ENCODE measurements around the gene IL1RAPL1. TPM values are rescaled to one million over a fixed set of nuclear protein-coding genes. Genes with fewer than 3 reads are reported as not detected.

Gene IL1RAPL1
- total RNA-seq, 4 donors from 2014 or later = 8.2 to 10.9 (median 8.8) TPM

- Histone ChIP-seq H3K27me3 (no peaks in the 10 kb centered on the region), H3K4me3 (no peak overlapping the region), H3K9me3 (peaks cover 0 to under 1% (median 0%) of the 10 kb centered on the region in 4 donors), H3K36me3 (no peaks in the 10 kb centered on the region), H3K27ac (no peak overlapping the region), H3K4me1 (no peaks in the 10 kb centered on the region)
- WGBS, 2 donors = 67 to 80% methylated on average over 1 of the region's 1 CpG
- no peak for DNase-seq (ENCODE audit: low spot score in 2 of 2)
- TF ChIP-seq POLR2A (IDR thresholded peaks at IDR 0.05) (no peak), EP300 (IDR thresholded peaks at IDR 0.05) (no peak), CTCF (IDR thresholded peaks at IDR 0.05) (no peak)
Measured at GRCh38 chrX:29553542-29553941, 966.3 kb downstream of the IL1RAPL1 start.

- no peak overlapping the region for H3K27ac ChIP-seq
- 83 to 100% methylated on average over 1 of the region's 1 CpG for WGBS, 2 donors
- no peaks in the 10 kb centered on the region for H3K36me3 ChIP-seq
- no peak overlapping the region for H3K4me3 ChIP-seq
- no peaks in the 10 kb centered on the region for H3K4me1 ChIP-seq
- DNase-seq (ENCODE audit: low spot score in 2 of 2) = no peak
- H3K27me3 ChIP-seq = no peaks in the 10 kb centered on the region
- peaks cover 0 to 21% (median 5%) of the 10 kb centered on the region in 4 donors for H3K9me3 ChIP-seq
- TF ChIP-seq CTCF (IDR thresholded peaks at IDR 0.05) (no peak), POLR2A (IDR thresholded peaks at IDR 0.05) (no peak), EP300 (IDR thresholded peaks at IDR 0.05) (no peak)
Measured at GRCh38 chrX:29555465-29556091, 968.3 kb downstream of the IL1RAPL1 start.

- H3K27me3 ChIP-seq = no peaks in the 10 kb centered on the region
- H3K9me3 ChIP-seq = peaks cover 0 to 26% (median 10%) of the 10 kb centered on the region in 4 donors
- TF ChIP-seq CTCF (IDR thresholded peaks at IDR 0.05) = no peak
- no peak for TF ChIP-seq EP300 (IDR thresholded peaks at IDR 0.05)
- no peak for TF ChIP-seq POLR2A (IDR thresholded peaks at IDR 0.05)
- H3K27ac ChIP-seq = no peak overlapping the region
- no peak for DNase-seq (ENCODE audit: low spot score in 2 of 2)
- WGBS, 2 donors = 87 to 100% methylated on average over 1 of the region's 1 CpG
- no peaks in the 10 kb centered on the region for H3K4me1 ChIP-seq
- H3K36me3 ChIP-seq = no peaks in the 10 kb centered on the region
- no peak overlapping the region for H3K4me3 ChIP-seq
Measured at GRCh38 chrX:29560065-29560464, 972.8 kb downstream of the IL1RAPL1 start.

GRCh38 chrX:29561417-29561816 lies 974.2 kb downstream of the IL1RAPL1 start:
- no peak for TF ChIP-seq EP300 (IDR thresholded peaks at IDR 0.05)
- no peak for TF ChIP-seq CTCF (IDR thresholded peaks at IDR 0.05)
- TF ChIP-seq POLR2A (IDR thresholded peaks at IDR 0.05) = no peak
- Histone ChIP-seq H3K4me3 (no peak overlapping the region), H3K27ac (no peak overlapping the region), H3K9me3 (peaks cover 0 to 26% (median 10%) of the 10 kb centered on the region in 4 donors), H3K36me3 (no peaks in the 10 kb centered on the region), H3K27me3 (no peaks in the 10 kb centered on the region), H3K4me1 (no peaks in the 10 kb centered on the region)
- DNase-seq (ENCODE audit: low spot score in 2 of 2) = no peak
- 66 to 71% methylated on average over 3 of the region's 3 CpGs for WGBS, 2 donors

- TF ChIP-seq POLR2A (IDR thresholded peaks at IDR 0.05) (no peak), CTCF (IDR thresholded peaks at IDR 0.05) (no peak), EP300 (IDR thresholded peaks at IDR 0.05) (no peak)
- no peak overlapping the region for H3K4me3 ChIP-seq
- WGBS, 2 donors = 72 to 96% methylated on average over 4 of the region's 4 CpGs
Measured at GRCh38 chrX:29580560-29580959, 993.3 kb downstream of the IL1RAPL1 start.

More at GRCh38 chrX:29580560-29580959, 993.3 kb downstream of the IL1RAPL1 start:
- Histone ChIP-seq H3K27ac (no peak overlapping the region), H3K9me3 (no peaks in the 10 kb centered on the region), H3K36me3 (no peaks in the 10 kb centered on the region), H3K4me1 (no peaks in the 10 kb centered on the region), H3K27me3 (no peaks in the 10 kb centered on the region)
- no peak for DNase-seq (ENCODE audit: low spot score in 2 of 2)

All from tibial nerve (tissue), 4 donors.